ENCODE data around the gene RAB11FIP3.
"Not testable (repeated sequence)": the region's sequence is repeated elsewhere in the genome, so short reads cannot be mapped to it uniquely, and the experiment has no call there.

RAB11FIP3 gene

GRCh38 chr16:463071-463470 lies 37.6 kb downstream of the RAB11FIP3 start:
- DNase-seq: no peak

- DNase-seq: peak in 2 of 56 donors; percentile 9 to 35
Observed at GRCh38 chr16:466651-467050, 41.2 kb downstream of the RAB11FIP3 start.

GRCh38 chr16:467249-467871 lies 41.9 kb downstream of the RAB11FIP3 start:
- peak in 1 of 56 donors; percentile 35 for DNase-seq

- peak in 18 of 56 donors; percentile 10 to 63 (median 34) for DNase-seq
Observed at GRCh38 chr16:468068-468821, 42.8 kb downstream of the RAB11FIP3 start.

GRCh38 chr16:469459-469858 lies 44.0 kb downstream of the RAB11FIP3 start:
- DNase-seq: not testable (repeated sequence)

GRCh38 chr16:470418-470817 lies 45.0 kb downstream of the RAB11FIP3 start:
- no peak for DNase-seq

GRCh38 chr16:471353-472198 lies 46.1 kb downstream of the RAB11FIP3 start:
- DNase-seq: peak in 54 of 56 donors; percentile 54 to 97 (median 89)

- no peak for DNase-seq
Observed at GRCh38 chr16:472199-472504, 46.7 kb downstream of the RAB11FIP3 start.

- peak in 15 of 56 donors; percentile 20 to 51 (median 34) for DNase-seq
Observed at GRCh38 chr16:473046-474043, 47.9 kb downstream of the RAB11FIP3 start.

GRCh38 chr16:474420-475122 lies 49.1 kb downstream of the RAB11FIP3 start:
- peak in 12 of 56 donors; percentile 15 to 59 (median 24) for DNase-seq

GRCh38 chr16:476039-476438 lies 50.6 kb downstream of the RAB11FIP3 start:
- no peak for DNase-seq

- DNase-seq: no peak
Observed at GRCh38 chr16:477301-478157, 52.1 kb downstream of the RAB11FIP3 start.

GRCh38 chr16:478287-478686 lies 52.8 kb downstream of the RAB11FIP3 start:
- not testable (repeated sequence) for DNase-seq

GRCh38 chr16:482468-483185 lies 57.2 kb downstream of the RAB11FIP3 start:
- DNase-seq: no peak

- peak in 27 of 56 donors; percentile 13 to 69 (median 35) for DNase-seq
Observed at GRCh38 chr16:483341-484075, 58.1 kb downstream of the RAB11FIP3 start.

GRCh38 chr16:489606-490005 lies 64.2 kb downstream of the RAB11FIP3 start:
- no peak for DNase-seq

GRCh38 chr16:490768-491167 lies 65.3 kb downstream of the RAB11FIP3 start:
- DNase-seq: no peak

All from amygdala (tissue), 56 donors.